C1 segment of cervical spinal cord (tissue), 14 donors: ENCODE results near the gene RCBTB2.
A peak's percentile ranks its signal among the peaks of the same experiment; 100 is the strongest.

Experiments used
- DNase-seq, 14 donors: peaks; one replicate each; lab custom pipeline; 2025; lab: John Stamatoyannopoulos, UW

The RCBTB2 gene

GRCh38 chr13:48496271-48497161 is 36.4 kb downstream of the RCBTB2 start:
- no peak for DNase-seq

GRCh38 chr13:48494874-48495273 is 38.0 kb downstream of the RCBTB2 start:
- no peak for DNase-seq

DNA sequence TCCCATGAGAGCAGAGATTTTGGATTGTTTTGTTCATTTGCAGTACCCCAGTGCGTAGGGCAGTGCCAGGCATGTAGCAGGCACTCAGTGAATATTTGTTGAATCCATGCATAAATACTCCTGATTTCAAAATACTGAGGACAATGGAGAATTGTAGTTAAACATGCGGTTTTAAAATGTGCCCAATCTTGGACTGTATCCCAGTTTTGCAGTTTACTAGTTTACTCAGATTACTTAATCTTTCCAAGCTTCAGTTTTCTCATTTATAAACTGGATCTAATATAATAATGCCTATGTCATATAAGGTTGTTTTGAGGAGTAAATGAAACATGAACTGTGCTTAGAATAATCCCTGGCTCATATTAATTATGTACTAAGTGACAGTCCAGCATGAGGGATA is 39.0 kb downstream of the RCBTB2 start:
- DNase-seq, result peak in 1 of 14 donors; percentile 37

GRCh38 chr13:48493066-48493765 is 39.7 kb downstream of the RCBTB2 start:
- DNase-seq, result peak in 3 of 14 donors; percentile 29 to 36 (median 34)

GRCh38 chr13:48492470-48493065 is 40.3 kb downstream of the RCBTB2 start:
- peak in 11 of 14 donors; percentile 25 to 76 (median 59) for DNase-seq

DNA sequence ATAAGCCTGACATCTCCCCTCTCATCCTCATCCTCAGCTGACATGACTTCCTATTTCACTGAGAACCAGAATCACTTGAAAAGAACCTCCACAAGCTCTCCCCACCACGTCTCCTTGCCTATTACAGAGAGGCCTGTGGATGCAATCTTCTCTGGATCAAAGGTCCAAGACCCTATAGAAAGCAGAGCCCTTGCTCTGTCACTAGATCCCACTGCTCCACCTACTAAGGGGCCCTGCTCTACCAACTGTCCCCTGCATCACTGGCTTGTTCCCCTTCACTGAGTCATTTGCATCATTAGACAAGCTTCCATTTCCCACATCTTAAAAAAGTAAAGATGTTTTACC is 40.8 kb downstream of the RCBTB2 start:
- peak in 1 of 14 donors; percentile 57 for DNase-seq

- no peak for DNase-seq
These were observed 41.3 kb downstream of the RCBTB2 start for GRCh38 chr13:48491423-48492095.

DNA sequence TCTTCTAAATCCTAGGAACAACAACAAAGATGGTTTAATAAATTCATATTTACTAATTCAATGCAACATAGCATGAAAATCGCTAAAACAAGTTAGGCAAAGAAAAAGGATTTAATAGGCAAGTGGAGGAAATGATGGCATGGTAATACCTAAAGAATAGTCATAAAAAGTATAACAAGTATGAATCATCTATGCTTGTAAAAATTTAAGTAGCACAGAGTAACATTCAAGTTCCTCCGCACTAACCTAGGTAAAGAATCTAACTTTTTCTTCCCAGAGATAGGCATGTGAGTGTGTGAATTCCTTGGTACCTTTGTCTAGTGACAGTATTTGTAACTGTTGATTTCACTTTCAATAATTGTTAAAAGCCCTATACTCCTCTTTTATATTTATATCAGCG is 42.6 kb downstream of the RCBTB2 start:
- DNase-seq, result no peak

GRCh38 chr13:48489666-48490065 is 43.2 kb downstream of the RCBTB2 start:
- no peak for DNase-seq

DNA sequence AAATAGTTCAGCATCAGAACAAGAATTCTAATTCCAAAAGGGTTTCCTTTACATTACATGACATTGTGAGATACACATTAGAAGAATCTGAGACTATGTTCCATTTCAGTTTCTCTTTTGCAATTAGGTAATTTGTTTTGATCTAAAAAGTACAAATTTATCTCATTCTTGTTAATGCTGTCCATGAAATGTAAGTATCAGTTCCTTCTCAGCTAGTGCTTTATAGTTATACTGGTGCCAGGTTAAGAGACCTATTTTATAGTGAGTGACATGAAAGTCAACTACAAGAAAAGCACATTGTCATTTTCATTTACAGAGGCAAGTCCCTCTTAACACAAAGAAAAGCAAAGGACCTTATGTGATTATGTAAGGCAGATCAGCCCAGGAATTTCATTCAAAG is 43.9 kb downstream of the RCBTB2 start:
- no peak for DNase-seq

DNA sequence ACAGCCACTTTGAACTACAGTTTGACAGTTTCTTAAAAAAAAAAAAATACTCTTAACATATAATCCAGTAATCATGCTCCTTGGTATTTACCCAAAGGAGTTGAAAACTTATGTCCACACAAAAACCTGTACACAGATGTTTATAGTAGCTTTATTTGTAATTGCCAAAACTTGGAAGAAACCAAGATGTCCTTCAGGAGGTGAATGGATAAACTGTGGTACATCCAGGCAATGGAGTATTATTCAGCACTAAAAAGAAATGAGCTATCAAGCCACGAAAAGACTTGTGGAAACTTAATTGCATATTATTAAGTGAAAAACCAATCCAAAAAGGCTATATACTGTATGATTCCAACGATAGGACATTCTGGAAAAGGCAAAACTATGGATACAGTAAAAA is 44.9 kb downstream of the RCBTB2 start:
- DNase-seq, result no peak

- no peak for DNase-seq
These were observed 46.0 kb downstream of the RCBTB2 start for GRCh38 chr13:48486836-48487235.

DNA sequence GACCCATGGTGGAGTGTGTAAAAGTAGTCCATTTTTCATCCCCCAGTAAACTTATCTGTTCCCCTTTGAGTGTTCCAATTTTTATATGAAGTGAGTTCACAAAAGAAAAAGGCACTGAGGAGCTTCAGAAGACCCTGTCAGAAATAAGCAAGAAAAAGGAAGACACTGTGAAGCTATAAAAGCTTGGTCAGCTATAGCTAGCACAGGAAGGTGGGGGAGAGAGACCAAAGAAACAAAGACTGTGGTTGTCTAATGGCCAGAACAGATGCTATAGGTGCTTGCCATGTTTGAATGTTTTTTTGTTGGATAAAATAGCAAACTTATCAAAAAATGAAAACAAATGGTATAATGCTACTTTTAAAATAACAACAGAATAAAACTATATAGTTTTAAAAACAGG is 46.5 kb downstream of the RCBTB2 start:
- DNase-seq, result no peak

- DNase-seq, result no peak
These were observed 47.4 kb downstream of the RCBTB2 start for GRCh38 chr13:48485432-48485831.

- DNase-seq, result no peak
These were observed 49.3 kb downstream of the RCBTB2 start for GRCh38 chr13:48483575-48483974.

DNA sequence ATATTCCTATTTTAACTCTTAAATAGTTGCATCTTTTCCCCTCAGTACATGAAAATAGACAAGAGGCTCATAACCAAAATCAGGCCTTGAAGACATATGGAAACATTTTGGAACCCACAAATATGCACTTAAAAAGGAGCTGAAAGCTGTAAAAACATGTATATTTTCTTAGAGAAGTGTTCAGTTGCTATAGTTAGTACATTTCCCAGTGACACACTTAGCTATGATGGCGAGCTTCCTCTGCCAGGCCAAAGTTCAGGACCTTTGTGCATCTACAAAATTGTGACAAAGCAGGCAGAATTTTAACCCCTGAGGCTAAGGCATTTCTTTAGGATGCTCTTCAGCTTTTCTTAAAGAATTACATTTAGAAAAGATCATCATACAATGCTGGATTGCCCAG is 54.5 kb downstream of the RCBTB2 start:
- no peak for DNase-seq

GRCh38 chr13:48477191-48477855 is 55.6 kb downstream of the RCBTB2 start:
- no peak for DNase-seq

- peak in 1 of 14 donors; percentile 68 for DNase-seq
These were observed 56.2 kb downstream of the RCBTB2 start for GRCh38 chr13:48476686-48477085.

GRCh38 chr13:48476215-48476614 is 56.7 kb downstream of the RCBTB2 start:
- DNase-seq, result no peak

DNA sequence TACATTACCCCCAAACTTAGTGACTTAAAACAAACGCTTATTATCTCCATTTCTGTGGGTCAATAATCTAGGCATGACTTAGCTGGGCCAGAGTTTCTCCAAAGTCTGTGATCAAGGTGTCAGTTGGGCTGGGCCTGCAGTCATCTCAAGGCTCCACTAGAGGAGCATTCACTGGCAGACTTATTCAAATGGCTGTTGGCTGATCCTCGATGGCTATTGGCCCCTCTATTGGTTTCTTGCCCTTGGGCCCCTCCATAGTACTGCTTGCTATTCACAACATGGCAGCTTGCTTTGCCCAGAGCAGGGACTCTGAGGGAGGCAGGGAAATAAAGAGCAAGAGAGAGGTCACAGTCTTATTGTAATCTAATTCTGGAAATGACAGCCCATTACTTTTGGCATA is 57.6 kb downstream of the RCBTB2 start:
- DNase-seq, result no peak

GRCh38 chr13:48457578-48458242 is 75.2 kb downstream of the RCBTB2 start:
- DNase-seq, result no peak
